ENCODE measurements around the gene RYR3.

Gene RYR3

DNA sequence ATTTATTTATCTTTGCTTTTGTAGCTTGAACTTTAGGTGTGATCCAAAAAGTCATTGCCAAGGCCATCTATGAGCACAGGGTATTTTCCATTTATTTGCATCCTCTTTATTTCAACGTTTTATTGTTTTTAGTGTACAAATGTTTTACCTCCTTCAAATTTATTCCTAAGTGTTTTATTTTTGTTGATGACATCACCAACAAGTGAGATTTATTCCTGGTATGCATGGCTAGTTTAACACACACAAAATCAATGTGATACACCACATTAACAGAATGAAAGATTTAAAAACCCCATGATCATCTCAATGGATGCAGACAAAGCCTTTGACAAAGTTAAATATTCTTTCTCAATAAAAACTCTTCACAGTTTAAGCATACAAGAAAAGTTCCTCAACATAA, 591.3 kb downstream of the RYR3 start:
- no peaks in the 10 kb centered on the region for H3K36me3 ChIP-seq (ENCODE audit: insufficient read depth, low read length)
- TF ChIP-seq, protein P1, sequence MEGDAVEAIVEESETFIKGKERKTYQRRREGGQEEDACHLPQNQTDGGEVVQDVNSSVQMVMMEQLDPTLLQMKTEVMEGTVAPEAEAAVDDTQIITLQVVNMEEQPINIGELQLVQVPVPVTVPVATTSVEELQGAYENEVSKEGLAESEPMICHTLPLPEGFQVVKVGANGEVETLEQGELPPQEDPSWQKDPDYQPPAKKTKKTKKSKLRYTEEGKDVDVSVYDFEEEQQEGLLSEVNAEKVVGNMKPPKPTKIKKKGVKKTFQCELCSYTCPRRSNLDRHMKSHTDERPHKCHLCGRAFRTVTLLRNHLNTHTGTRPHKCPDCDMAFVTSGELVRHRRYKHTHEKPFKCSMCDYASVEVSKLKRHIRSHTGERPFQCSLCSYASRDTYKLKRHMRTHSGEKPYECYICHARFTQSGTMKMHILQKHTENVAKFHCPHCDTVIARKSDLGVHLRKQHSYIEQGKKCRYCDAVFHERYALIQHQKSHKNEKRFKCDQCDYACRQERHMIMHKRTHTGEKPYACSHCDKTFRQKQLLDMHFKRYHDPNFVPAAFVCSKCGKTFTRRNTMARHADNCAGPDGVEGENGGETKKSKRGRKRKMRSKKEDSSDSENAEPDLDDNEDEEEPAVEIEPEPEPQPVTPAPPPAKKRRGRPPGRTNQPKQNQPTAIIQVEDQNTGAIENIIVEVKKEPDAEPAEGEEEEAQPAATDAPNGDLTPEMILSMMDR (conservative IDR thresholded peaks at IDR 0.05; ENCODE audit: low read length): no peak
- no peak for TF ChIP-seq EZH2phosphoT487 (IDR thresholded peaks at IDR 0.05; ENCODE audit: borderline replicate concordance)
- no peaks in the 10 kb centered on the region for H3K9me3 ChIP-seq (ENCODE audit: insufficient read depth, low read depth, low read length)
- H2AFZ ChIP-seq (ENCODE audit: low read length): no peak overlapping the region
- H3K4me2 ChIP-seq (ENCODE audit: low read depth, low read length, poor library complexity, severe bottlenecking): no peak overlapping the region
- H3K9me2 ChIP-seq (replicated peaks; ENCODE audit: low read depth, low read length): no peaks in the 10 kb centered on the region
- H3K79me2 ChIP-seq (ENCODE audit: insufficient read depth, low read length): no peaks in the 10 kb centered on the region
- H3F3A ChIP-seq (ENCODE audit: low read depth): no peaks in the 10 kb centered on the region
- no peaks in the 10 kb centered on the region for H4K20me1 ChIP-seq (ENCODE audit: insufficient read depth, low read length, poor library complexity, severe bottlenecking)
- no peak overlapping the region for H3K9ac ChIP-seq (ENCODE audit: low read depth, low read length, poor library complexity, severe bottlenecking)
- no peak overlapping the region for H3K4me3 ChIP-seq (ENCODE audit: low read length, poor library complexity, severe bottlenecking)
- H3K4me1 ChIP-seq (ENCODE audit: insufficient read depth, low read length, poor library complexity, severe bottlenecking): no peaks in the 10 kb centered on the region
- no peaks in the 10 kb centered on the region for H3K27me3 ChIP-seq (ENCODE audit: insufficient read depth, low read length, poor library complexity, severe bottlenecking)

DNA sequence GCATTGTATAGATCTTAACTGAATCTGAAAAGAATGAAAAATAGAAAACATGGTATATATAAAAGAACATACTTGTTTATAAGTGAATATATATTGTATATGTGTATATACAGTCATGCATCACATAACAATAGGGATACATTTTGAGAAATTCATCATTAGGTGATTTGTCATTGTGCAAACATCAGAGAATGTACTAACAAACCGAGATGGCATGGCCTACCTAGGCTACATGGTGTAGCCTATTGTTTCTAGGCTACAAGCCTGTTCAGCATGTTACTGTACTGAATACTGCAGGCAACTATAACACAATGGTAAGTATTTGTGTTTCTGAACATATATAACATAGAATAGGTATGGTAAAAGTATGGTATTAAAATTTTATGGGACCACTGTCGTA, 592.9 kb downstream of the RYR3 start:
- Histone ChIP-seq H3K9me3 (ENCODE audit: insufficient read depth, low read depth, low read length) (no peaks in the 10 kb centered on the region), H3K4me2 (ENCODE audit: low read depth, low read length, poor library complexity, severe bottlenecking) (no peak overlapping the region), H3F3A (ENCODE audit: low read depth) (no peaks in the 10 kb centered on the region), H2AFZ (ENCODE audit: low read length) (no peak overlapping the region), H3K9me2 (replicated peaks; ENCODE audit: low read depth, low read length) (no peaks in the 10 kb centered on the region), H4K20me1 (ENCODE audit: insufficient read depth, low read length, poor library complexity, severe bottlenecking) (no peaks in the 10 kb centered on the region), H3K27me3 (ENCODE audit: insufficient read depth, low read length, poor library complexity, severe bottlenecking) (no peaks in the 10 kb centered on the region), H3K4me3 (ENCODE audit: low read length, poor library complexity, severe bottlenecking) (no peak overlapping the region), H3K36me3 (ENCODE audit: insufficient read depth, low read length) (no peaks in the 10 kb centered on the region), H3K4me1 (ENCODE audit: insufficient read depth, low read length, poor library complexity, severe bottlenecking) (no peaks in the 10 kb centered on the region), H3K9ac (ENCODE audit: low read depth, low read length, poor library complexity, severe bottlenecking) (no peak overlapping the region), H3K79me2 (ENCODE audit: insufficient read depth, low read length) (no peaks in the 10 kb centered on the region)
- TF ChIP-seq EZH2phosphoT487 (IDR thresholded peaks at IDR 0.05; ENCODE audit: borderline replicate concordance): no peak
- TF ChIP-seq, protein P1 (conservative IDR thresholded peaks at IDR 0.05; ENCODE audit: low read length): no peak

DNA sequence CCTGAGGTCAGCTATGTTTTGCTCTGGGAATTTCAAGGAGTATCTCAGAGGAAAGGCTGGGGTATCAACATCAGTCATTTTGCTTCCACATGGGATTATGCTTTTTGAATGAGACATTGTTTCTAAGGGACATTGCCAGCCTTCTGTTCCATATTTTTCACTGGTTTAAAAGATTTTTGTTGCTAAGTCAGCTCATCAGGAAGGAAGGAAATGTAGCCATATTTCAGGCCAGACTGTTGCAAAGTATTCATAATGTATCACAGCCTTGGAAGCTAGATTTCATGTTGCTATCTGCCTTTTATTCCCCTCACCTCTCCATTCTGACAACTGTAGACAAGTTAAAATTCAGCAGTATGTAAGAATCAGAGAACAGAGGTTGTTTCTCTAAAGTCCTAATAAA, 596.6 kb downstream of the RYR3 start:
- H3K27me3 ChIP-seq (ENCODE audit: insufficient read depth, low read length, poor library complexity, severe bottlenecking): no peaks in the 10 kb centered on the region
- H3K79me2 ChIP-seq (ENCODE audit: insufficient read depth, low read length): no peaks in the 10 kb centered on the region
- no peaks in the 10 kb centered on the region for H3K4me1 ChIP-seq (ENCODE audit: insufficient read depth, low read length, poor library complexity, severe bottlenecking)
- no peaks in the 10 kb centered on the region for H3K9me2 ChIP-seq (replicated peaks; ENCODE audit: low read depth, low read length)
- no peaks in the 10 kb centered on the region for H3K36me3 ChIP-seq (ENCODE audit: insufficient read depth, low read length)
- H3K4me3 ChIP-seq (ENCODE audit: low read length, poor library complexity, severe bottlenecking): no peak overlapping the region
- H2AFZ ChIP-seq (ENCODE audit: low read length): no peak overlapping the region
- H4K20me1 ChIP-seq (ENCODE audit: insufficient read depth, low read length, poor library complexity, severe bottlenecking): no peaks in the 10 kb centered on the region
- no peaks in the 10 kb centered on the region for H3K9me3 ChIP-seq (ENCODE audit: insufficient read depth, low read depth, low read length)
- H3F3A ChIP-seq (ENCODE audit: low read depth): no peaks in the 10 kb centered on the region
- no peak overlapping the region for H3K9ac ChIP-seq (ENCODE audit: low read depth, low read length, poor library complexity, severe bottlenecking)
- H3K4me2 ChIP-seq (ENCODE audit: low read depth, low read length, poor library complexity, severe bottlenecking): no peak overlapping the region
- TF ChIP-seq EZH2phosphoT487 (IDR thresholded peaks at IDR 0.05; ENCODE audit: borderline replicate concordance): no peak
- TF ChIP-seq, protein P1 (conservative IDR thresholded peaks at IDR 0.05; ENCODE audit: low read length): no peak
